NCI-H345 treated with DMSO at 0.1 percent for 48 hours (cell line): ENCODE data around the gene SBSN.

ENCODE experiments used
- DNase-seq: peaks from one replicate; lab custom pipeline; 2025; ENCODE audit not compliant: unreplicated experiment; lab: John Stamatoyannopoulos, UW

Gene SBSN

DNA sequence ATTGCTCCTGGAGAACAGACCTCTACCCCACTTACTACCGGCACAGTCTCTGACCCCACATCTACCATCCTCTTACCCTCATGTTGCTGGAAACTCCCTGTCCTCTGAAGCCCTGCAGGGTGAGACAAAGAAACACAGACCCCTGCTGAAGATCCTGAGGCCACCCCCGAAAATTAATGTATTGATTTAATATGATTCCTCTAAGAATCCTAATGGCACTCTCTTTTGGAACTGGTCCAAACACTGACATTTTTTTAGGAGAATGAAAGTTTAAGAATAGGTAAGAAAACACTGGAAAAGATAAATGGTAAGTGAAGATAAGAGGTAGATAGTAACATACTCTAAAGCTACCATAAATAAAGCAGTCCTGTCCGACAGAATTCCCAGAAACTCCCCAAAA lies 20.0 kb downstream of the SBSN start:
- DNase-seq: no peak

DNA sequence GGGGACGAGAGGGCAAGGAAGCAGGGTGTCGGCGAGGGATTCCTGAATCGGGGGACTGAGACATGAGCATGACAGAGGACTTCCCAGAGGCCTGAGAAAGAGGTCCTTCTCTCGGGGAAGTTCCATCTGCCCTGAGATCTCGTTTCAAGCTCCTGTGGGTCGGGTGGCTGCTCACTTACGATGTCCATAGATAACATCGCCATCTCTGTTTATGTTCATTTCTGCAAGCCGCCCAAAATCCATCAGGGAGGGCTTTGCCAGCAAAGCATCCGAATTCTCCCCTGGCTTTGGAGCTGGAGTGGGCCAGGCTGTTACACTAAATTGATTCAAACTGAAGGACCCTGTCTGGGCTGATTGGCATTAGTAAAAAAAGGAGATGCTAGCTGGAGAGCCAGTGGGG lies 20.6 kb downstream of the SBSN start:
- DNase-seq: no peak

DNA sequence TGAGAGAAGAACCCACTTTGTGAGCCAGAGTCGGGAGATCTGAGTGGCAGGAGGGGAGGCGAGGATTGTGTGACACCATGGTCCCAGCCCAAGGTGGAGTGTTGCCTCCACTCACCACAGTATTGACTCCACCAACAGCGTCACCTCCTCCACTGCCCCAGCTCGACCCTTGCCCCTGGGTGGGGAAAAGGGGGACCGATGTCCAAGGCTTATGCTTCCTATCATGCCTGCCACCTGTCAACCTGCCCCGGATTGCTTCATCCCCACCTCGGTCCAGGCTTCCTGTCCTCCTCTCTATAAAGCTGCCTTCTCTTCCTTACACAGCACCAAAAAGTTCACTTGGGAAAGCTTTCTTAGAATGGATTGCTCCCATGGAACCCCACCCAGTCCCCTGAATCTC lies 22.1 kb downstream of the SBSN start:
- no peak for DNase-seq

DNA sequence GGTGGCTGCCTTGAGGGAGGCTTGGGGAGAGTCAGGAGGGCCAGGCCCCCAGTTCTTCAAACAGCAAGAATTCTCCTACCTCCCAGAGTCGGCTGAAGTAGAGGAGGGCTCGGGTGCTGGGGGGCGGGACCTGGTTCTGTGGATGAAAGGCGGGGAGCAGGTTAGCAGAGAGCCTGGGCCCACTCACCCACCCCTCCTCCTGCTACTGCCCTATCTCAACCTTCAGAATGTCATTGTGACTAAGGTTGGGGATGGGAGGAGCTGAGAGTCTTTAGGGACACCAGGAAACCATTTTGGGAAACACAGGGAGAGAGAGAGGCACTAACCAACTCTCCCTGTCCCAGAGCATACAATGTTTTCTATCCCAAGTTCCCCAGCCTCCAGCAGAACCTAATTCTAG lies 25.4 kb downstream of the SBSN start:
- no peak for DNase-seq

DNA sequence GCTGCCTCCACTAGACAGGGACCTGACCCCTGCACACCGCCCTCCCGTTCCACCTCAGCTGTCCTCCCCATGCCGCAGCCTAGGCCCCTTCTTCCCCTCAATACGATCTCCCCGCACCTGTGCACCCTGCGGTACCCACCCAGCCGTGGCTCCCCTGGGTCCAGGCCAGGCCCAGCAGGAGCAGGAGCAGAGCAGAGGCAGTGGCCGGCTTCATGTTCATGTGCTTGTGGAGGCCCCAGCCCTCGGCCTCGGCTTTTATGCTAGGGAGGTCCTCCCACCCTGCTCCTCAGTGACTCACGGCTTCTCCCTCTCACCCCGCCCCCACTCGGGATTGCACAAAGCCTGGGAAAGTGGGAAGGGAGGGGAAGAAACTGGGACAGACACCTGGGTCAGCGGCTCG lies 26.4 kb downstream of the SBSN start:
- no peak for DNase-seq

DNA sequence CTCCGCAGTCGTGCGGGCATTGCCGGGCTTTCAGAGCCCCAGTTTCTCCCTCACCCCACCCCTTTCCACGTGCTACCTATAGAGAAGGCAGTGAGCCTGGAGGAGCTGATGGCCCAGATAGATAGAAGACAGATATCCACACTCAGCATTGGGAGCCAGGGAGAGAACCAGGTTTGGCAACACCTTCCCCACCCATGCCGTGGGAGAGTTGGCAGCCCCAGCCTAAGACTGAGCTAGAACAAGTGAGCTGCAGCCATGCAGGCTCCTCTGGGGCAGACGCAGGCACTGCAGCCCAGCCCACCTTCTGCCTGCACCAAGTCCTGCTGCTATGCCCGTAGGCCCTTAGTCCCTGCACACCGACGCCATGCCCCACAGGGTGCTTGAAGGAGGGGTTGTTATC lies 27.5 kb downstream of the SBSN start:
- no peak for DNase-seq

DNA sequence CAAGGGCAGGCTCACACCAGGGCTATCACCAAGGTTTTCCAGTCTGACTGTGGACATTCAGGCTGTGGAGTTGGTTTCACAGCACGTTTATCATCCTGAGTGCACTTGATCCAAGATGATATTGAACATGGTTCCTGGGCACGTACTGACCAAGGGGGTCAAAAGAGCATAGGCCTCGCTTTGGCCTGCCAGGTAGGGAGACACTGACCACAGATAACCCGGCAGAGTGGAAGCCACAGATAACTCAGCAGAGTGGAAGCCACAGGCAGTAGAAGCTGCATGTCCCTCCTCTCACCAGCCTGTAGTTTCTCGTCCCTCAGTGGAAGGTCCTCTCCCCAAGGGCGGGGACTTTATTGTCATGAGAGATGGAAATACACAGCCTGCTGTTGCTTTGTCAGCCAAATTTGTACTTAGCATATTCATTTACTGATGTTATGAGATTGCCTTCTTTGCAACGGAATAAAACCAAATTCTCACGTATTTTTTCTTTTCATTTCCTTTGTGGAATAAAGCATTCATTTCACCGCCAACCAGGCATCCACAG lies 29.1 kb downstream of the SBSN start:
- DNase-seq: no peak

DNA sequence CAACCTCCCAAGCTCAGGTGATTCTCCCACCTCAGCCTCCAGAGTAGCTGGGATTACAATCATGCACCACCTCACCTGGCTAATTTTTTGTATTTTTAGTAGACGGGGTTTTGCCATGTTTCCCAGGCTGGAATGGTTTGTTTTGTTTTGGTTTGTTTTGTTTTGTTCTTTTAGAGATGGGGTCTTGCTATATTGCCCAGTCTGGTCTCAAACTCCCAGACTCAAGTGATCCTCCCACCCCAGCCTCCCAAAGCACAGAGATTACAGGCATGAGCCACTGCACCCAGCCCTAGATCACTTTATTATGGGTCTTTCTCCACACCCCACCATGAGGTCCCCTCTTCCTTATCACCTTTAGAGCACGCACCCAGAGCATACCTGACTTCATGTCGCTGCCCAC lies 29.9 kb downstream of the SBSN start:
- DNase-seq: no peak

DNA sequence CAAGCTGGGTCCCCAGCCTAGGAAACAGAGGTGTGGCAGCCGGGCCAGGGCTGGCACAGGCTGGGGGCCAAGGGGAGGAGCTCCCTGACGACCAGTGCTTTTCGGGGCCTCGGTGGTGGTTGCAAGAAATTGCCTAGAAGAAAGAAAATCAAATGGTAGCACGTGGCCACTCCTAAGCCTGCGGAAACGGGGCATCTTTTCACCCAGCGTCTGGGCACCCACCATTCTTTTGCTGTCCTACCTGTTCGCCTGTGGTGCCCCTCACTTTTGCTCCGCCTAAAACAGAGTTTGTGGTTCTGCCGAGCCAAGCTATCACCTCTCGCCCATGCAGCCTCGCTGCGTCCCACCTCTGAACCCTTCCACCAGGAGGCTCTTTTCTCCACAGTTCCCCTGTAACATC lies 30.7 kb downstream of the SBSN start:
- no peak for DNase-seq

DNA sequence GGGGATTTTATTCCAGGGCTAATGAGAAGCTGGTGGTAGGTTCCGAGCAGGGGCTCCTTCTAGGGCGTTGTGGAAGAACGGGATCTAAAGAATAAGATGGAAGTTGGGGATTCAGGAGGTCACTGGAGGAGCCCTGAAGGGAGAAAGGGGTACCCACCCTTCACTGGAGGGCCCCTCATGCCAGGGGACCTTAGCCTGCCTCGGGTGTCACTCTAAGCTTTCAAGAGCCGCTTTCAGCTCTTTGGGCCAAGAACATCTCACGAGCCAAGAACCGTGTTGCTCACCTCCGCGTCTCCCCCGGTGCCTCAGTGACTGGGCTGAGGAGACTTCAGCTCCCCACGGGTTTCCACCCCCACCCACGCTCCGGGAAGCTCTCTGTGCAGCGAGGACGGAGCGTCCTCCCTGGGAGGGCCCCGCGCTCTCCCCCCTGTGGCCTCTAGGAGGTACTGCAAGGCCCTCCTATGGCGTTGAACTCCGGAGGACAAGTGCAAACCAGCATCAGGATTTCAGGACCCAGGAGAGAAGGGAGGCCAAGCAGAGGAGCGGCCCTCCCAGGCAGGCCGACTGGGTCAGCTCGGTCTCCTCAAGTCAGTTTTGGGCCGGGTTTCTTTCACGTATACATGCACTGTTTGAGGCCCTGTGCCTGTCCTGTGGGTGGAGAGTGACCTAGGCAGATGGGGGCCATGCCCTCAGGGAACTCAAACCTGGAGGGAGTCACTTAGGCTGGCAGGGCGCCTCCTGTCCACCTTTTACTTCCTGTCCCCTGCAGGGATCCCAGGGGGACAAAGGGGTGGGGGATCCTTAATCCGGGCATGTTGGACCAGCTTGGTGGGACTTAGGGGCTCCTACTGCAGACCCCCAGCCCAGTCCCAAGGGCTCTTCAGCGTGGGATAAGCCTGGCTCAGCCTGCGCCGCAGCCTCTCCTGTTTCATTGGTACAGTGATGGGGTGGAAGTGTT lies 32.7 kb downstream of the SBSN start:
- DNase-seq: peak; percentile 66

DNA sequence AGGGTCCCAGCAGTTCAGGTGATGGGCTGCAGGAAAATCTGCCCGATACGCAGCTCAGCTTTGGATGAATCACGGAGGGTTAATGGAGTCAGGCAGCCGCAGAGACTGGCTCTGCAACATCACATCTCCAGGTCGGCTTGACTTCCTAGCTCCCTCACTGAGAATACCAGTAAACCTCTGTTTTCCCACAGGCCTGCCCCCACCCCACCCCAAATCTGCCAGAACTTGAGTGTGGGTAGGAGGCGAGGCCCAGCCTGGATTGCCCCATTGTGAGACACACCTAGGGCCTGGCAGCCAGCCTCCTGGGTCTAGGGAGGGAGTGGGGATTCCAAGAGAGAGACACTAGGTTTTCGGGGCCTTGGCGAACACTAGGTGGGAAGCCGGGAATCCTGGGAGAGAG lies 34.1 kb downstream of the SBSN start:
- DNase-seq: no peak

DNA sequence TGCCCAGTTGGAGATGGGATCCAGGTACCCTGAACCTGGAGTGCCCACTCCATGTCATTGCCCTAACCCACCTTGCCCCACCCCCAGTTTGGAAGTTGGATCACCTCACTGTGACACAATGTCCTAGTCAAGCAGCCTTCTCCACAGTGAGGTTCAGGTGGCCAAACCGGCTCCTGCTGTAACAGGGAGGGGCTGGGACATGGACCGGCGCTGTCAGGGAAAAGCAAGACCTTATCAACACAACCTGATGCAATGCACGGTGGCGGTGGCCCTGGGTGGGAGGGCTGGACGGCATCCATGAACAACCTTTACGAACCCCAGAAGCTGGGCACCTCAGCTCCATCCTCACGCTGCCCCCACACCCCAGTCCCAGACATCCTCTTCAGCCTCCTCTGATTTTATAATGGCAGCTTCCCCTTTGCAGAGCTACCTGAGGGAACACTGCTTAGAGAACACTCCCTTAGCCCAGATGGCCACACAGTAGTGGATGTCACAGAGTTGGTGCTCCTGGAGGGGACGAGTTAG lies 36.2 kb downstream of the SBSN start:
- DNase-seq: no peak

DNA sequence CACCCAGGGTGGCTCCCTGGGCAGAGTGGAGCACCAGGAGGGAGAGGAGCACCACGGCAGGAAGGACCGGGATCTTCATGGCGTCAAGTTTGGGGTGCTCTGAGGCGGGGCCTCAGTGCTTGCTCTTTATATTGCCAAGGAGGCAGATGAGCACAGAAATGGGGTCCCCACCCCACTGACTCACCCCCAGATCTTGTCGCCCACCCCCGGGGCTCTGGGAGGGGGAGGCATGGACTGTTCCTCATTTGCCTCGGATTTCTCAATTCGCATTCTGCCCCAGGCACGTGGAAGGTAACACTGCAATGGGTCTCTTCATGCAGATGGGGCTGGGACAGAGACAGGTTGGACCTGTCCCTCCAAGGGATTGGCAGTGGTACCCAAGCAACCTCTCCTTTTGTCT lies 37.7 kb downstream of the SBSN start, which contains the start of gene KRTDAP:
Gene KRTDAP, minus strand, starts transcription at position 101 of the 400 bp plus-strand sequence. Its CDS starts 22 bp downstream, at position 79.
- DNase-seq: no peak

DNA sequence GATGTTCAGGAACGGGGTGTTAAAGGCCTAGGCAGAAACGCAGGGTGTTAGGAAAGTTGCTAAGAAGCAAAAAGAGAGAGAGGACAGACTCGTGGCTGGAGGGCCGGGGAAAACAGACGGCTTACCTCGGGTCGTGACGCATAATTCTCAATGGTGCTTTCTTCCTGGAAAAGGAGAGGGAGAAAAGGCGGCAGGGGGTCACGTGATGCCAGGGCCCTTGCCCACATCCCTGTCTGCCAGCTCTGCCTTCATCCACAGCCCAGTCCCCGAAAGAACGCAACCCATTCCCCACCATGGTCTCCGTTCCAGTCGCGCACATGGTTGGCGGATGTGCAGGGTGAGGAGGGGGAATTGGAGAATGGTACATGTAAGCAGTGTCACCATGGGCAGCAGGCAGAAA lies 39.4 kb downstream of the SBSN start:
- no peak for DNase-seq

DNA sequence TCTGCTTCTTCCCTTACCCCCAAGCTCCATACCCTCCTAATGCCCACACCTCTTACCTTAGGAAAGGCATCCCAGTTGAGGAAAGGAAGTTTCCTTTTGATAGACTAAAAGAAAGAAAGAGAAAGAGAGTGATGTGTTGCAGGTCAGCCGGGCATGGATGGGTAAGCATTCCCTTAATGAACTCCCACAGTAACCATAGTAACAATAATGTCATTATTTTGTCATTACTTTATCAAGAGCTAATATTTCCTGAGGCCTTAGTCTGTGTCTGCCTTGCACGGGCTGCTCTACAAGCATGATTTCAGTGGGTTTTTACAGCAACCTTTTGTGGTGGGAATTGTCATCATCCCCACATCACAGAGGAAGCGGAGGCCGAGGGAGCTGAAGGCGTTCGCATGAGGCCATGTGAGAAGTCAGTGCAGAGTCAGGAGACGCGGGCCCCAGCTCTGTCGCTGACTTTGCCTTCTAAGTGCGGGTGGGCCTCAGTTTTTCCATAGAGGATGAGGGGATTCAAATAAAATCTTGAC lies 40.4 kb downstream of the SBSN start:
- DNase-seq: no peak

DNA sequence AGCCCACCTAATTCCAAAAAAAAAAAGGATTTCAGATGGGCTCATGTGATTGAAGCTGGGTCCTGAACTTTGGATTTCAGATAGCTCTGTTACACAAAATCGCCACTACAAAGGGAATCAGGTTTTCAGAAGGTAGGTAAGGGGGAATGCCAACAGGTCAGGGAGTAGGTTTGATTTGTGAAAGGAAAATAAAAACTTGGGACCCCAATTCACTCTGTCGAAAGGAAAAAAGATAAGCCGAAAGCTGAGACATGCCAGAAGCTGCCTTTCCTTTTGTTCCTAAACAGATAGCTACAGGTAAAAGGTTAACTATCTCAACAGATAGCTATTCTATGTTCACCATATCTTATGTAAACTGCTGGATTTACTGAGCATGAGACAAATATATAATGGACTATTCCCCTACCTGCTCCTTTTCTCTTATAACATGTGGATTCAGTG lies 41.8 kb downstream of the SBSN start:
- no peak for DNase-seq

DNA sequence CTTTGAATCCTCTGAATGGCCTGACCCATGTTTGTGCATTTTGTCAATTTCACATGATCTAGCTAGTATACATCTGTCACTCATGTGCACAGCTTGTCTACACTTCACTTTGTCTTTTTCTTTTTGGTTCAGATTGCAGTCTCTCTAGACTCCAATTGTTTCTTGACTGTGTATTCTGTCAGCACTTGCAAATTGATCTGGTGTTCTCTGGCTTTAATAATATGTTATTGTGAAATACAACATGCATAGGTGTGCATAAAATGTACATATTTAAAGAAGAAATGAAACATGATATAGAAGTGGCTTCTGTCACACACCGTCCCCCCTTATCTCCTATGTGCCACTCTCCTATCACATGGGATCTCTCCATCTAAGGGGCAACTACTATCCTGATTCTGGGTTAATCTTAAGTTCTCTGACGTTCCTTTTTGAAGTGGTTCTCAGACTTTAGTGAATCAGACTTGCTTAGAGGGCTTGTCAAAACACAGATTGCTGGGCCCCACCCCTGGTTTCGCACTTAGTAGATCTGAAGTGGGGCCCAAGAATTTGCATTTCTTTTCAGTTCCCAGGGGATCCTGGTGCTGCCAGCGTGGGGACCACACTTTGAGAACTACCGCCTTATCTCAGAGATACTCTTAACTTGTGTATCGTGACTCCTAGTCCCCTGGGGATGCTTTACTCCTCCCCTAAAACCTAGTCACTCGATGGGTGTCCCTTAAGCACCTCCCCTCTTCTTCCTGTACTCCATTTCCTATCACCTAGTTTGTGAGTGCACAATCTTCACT lies 43.7 kb downstream of the SBSN start:
- DNase-seq: peak; percentile 12

DNA sequence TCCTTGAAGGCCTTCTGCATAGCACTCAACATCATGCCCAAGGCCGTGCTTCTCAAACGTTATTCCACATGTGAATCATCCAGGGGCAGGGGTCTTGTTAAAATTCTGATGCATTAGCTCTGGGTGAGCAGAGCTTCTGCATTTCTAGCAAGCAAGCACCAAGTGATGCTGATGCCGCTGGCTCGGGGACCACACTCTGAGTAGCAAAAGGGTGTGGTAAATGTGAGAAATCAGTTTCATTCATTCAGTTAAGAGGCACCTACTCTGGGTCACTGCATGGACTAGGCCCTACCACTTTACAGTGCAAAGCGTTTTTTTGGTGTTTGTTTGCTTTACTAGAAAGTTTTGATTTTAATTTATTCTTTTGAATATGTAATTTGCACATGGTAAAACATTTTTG lies 45.0 kb downstream of the SBSN start:
- DNase-seq: no peak

DNA sequence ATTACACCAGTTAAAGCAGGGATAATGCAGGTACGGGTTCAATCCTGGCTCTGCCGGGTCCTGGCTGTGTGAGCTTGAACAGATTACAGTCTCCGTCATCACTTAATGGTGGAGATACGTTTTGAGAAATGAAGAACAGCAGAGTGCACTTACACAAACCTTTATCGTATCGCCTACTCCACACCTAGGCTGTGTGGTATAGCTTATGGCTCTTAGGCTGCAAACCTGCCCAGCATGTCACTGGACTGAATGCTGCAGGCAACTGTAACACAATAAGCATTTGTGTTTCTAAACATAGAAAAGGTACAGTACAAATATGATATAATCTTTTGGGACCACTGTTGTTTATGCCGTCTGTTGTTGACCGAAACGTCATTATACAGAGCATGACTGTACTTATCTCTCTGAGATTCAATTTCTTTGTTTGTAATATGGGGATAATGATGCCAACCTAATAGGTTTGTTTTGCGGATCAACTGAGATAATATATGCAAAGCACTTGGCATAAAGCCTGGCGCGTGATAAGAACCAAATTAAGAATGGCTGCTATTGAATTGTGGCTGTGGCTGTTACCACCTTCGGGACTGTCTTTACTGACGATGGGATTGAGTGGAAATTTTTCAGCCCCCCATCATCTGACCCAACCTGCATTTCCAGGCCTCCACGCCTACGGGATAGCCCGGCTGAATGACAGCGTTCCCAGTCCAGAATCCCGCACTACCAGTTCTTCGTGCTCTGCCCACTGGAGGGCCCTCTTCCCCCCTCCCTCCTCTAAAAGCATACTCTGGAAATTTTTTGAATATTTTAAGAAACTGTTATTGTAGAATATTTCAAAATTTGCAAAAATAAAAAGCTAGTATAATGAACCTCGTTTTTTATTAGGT lies 49.1 kb downstream of the SBSN start:
- peak; percentile 99 for DNase-seq

DNA sequence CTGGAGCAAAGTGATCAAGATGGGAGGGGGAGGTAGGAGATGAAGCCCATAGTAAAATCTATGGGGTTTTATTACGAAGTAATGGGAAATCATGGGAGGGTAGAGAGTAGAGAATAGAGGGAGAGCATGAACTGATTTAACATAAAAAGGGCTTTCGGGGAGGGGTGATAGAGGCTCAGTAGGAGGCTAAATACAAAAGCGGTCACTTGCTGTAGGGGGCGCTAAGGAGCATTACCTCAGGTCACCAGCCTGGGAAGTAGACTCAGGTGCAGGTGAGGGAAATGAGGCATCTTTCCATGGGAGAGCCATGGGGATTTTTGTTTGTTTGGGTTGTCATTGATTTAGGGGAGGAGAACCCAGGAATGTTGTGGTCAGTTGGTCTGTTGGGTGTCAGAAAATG lies 52.0 kb downstream of the SBSN start:
- no peak for DNase-seq
